PC-3 (cell line): ENCODE results near the gene CD80. TPM values are rescaled to one million over a fixed set of nuclear protein-coding genes. Genes with fewer than 3 reads are reported as not detected.

Experiments used
- ATAC-seq: fragments of 200-7000 bp; cut with Tn5 transposase; 2 replicates; pipeline ENCODE4 v1.9.1; 2020; ENCODE audit warnings: mild to moderate bottlenecking, moderate library complexity
- BruUV-seq: library from RNA; stranded (reverse); fragments of 400-500 nt; replicated peaks from 2 replicates; lab custom pipeline; 2021; lab: Mats Ljungman, UMichigan
- CTCF ChIA-PET: fragments of 300-600 bp; sonication (Branson Sonifier 250); formaldehyde crosslinking; loops from one replicate; lab custom pipeline; 2022; ENCODE audit warnings: antibody characterized with exemption; lab: Charles Lee
- POLR2A ChIA-PET: fragments of 300-600 bp; sonication (Branson Sonifier 250); formaldehyde crosslinking; loops from one replicate; lab custom pipeline; 2022; ENCODE audit warnings: antibody characterized with exemption; ENCODE audit not compliant: unreplicated experiment; lab: Charles Lee
- DNase-seq: peaks from one replicate; pipeline ENCODE4 v3.0.0-alpha.2; 2015
- H2AFZ ChIP-seq: fragments of 300-600 bp; sonication (generic); 2 replicates; pipeline ENCODE4 v1.6.0; 2016; ENCODE audit warnings: antibody characterized with exemption, low read length
- H3F3A ChIP-seq: fragments of 300-600 bp; sonication (generic); one replicate; pipeline ENCODE4 v1.6.0; 2017; ENCODE audit warnings: antibody characterized with exemption, low read length, control low read depth, mild to moderate bottlenecking; ENCODE audit not compliant: unreplicated experiment
- H3K27ac ChIP-seq: fragments of 300-600 bp; sonication (generic); 2 replicates; pipeline ENCODE4 v1.5.1; 2016; ENCODE audit warnings: mild to moderate bottlenecking, low read length
- H3K27me3 ChIP-seq: fragments of 300-600 bp; sonication (generic); 2 replicates; pipeline ENCODE4 v1.6.1; 2016; ENCODE audit warnings: low read length, mixed read lengths
- H3K36me3 ChIP-seq: fragments of 300-600 bp; sonication (generic); 2 replicates; pipeline ENCODE4 v1.6.1; 2016; ENCODE audit warnings: low read depth, mixed run types, low read length, mixed read lengths
- H3K4me1 ChIP-seq: fragments of 300-600 bp; sonication (generic); 2 replicates; pipeline ENCODE4 v1.5.1; 2016; ENCODE audit warnings: low read length; ENCODE audit not compliant: insufficient read depth
- H3K4me2 ChIP-seq: fragments of 300-600 bp; sonication (generic); 2 replicates; pipeline ENCODE4 v1.6.0; 2016; ENCODE audit warnings: low read length
- H3K4me3 ChIP-seq: fragments of 300-600 bp; sonication (generic); 2 replicates; pipeline ENCODE4 v1.5.1; 2016; ENCODE audit warnings: mild to moderate bottlenecking, low read length, mixed read lengths
- H3K79me2 ChIP-seq: fragments of 300-600 bp; sonication (generic); 2 replicates; pipeline ENCODE4 v1.6.1; 2017; ENCODE audit warnings: low read length, mixed read lengths
- H3K9ac ChIP-seq: fragments of 300-600 bp; sonication (generic); 2 replicates; pipeline ENCODE4 v1.6.0; 2016; ENCODE audit warnings: mild to moderate bottlenecking, low read length
- H3K9me2 ChIP-seq: fragments of 300-600 bp; sonication (generic); replicated peaks from 2 replicates; pipeline ENCODE4 v1.6.1; 2016; ENCODE audit warnings: mixed run types, low read length, mixed read lengths
- H3K9me3 ChIP-seq: fragments of 300-600 bp; sonication (generic); 2 replicates; pipeline ENCODE4 v1.6.1; 2016; ENCODE audit warnings: low read length, mixed read lengths
- H4K20me1 ChIP-seq: fragments of 300-600 bp; sonication (generic); 2 replicates; pipeline ENCODE4 v1.6.1; 2016; ENCODE audit warnings: low read length, mixed read lengths
- EZH2 ChIP-seq: fragments of 300-600 bp; sonication (generic); IDR thresholded peaks from one replicate; pipeline ENCODE4 v1.6.1; 2017; ENCODE audit warnings: antibody characterized with exemption, mild to moderate bottlenecking, low read length; ENCODE audit not compliant: unreplicated experiment
- EZH2phosphoT487 ChIP-seq: fragments of 300-600 bp; sonication (generic); IDR thresholded peaks from 2 replicates; pipeline ENCODE4 v1.6.1; 2018; ENCODE audit warnings: mild to moderate bottlenecking, antibody characterized with exemption, low read length, borderline replicate concordance
- intact Hi-C: fragments of 100-400 bp; cut with micrococcal nuclease; formaldehyde crosslinking; loops from 2 replicates; pipeline ENCODE4 v1.9.0; 2023
- total RNA-seq: library from RNA; depleted of rRNA; stranded (reverse); fragments of >200 nt; gene quantifications from 2 replicates; pipeline ENCODE4 v1.2.3, GENCODE V29; 2014
- TF ChIP-seq, protein P1 (sequence below): fragments of 300-600 bp; sonication (generic); conservative IDR thresholded peaks from 2 replicates; pipeline ENCODE4 v1.5.1; 2017; ENCODE audit warnings: antibody characterized with exemption, low read depth, mild to moderate bottlenecking, low read length

Gene CD80
- total RNA-seq, 1 experiment from 2014 or later = not detected

DNA sequence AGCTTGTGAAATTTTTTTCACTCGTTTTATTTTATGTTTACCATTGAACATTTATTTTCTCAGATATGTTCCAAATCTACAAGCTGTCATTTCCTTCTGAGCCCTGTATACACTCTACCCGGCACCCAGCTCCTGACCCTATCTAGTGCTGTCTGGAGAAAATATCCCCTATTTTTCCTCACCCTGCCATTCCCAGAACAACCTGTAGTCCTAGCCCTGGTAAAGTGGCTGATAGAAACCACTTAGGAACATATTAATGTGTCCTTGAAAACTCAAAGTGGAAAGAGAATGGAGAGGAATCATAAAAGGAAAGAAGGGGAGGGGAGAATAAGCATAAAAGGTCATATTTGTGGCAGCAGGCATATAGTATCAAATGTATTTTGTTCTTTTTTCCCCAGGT, 69.3 kb downstream of the CD80 start:
- Histone ChIP-seq H4K20me1 (no peaks in the 10 kb centered on the region), H3F3A (no peaks in the 10 kb centered on the region), H2AFZ (no peak overlapping the region), H3K79me2 (no peaks in the 10 kb centered on the region), H3K9ac (no peak overlapping the region), H3K36me3 (peaks cover 27% of the 10 kb centered on the region), H3K9me2 (no peaks in the 10 kb centered on the region), H3K27ac (no peak overlapping the region), H3K4me1 (no peaks in the 10 kb centered on the region), H3K4me3 (no peak overlapping the region), H3K9me3 (no peaks in the 10 kb centered on the region), H3K27me3 (no peaks in the 10 kb centered on the region), H3K4me2 (no peak overlapping the region)
- POLR2A ChIA-PET = no interaction called here
- DNase-seq = no peak
- no TSS peak for BruUV-seq
- TF ChIP-seq EZH2 (no peak), EZH2phosphoT487 (no peak)
- TF ChIP-seq, protein P1, sequence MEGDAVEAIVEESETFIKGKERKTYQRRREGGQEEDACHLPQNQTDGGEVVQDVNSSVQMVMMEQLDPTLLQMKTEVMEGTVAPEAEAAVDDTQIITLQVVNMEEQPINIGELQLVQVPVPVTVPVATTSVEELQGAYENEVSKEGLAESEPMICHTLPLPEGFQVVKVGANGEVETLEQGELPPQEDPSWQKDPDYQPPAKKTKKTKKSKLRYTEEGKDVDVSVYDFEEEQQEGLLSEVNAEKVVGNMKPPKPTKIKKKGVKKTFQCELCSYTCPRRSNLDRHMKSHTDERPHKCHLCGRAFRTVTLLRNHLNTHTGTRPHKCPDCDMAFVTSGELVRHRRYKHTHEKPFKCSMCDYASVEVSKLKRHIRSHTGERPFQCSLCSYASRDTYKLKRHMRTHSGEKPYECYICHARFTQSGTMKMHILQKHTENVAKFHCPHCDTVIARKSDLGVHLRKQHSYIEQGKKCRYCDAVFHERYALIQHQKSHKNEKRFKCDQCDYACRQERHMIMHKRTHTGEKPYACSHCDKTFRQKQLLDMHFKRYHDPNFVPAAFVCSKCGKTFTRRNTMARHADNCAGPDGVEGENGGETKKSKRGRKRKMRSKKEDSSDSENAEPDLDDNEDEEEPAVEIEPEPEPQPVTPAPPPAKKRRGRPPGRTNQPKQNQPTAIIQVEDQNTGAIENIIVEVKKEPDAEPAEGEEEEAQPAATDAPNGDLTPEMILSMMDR = peak; percentile 26
- ATAC-seq = peak; percentile 68
- intact Hi-C loops = no loop called here
- CTCF ChIA-PET = interaction anchor here (0.7 kb wide), 1 partner anchor 92 kb away, joined by 3 read pairs; no protein-coding TSS in a partner anchor

DNA sequence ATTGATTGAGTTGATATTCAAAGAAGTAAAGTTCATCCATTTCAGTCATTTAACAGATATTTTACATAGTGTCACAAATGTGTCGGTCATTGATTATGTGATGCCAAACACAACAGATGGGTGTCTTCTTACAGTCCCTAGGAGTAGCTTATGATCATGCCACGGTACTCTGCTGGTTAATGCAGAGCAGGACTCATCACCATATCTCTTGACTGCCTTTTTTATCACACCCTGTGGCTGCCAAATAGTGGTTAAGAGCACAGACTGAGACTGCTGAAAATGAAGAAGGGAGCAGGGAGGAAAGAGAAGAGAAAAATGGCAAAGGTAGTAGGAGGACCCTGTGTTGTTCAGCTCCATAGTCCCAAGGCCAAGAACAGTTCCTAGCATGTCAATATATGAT, 73.9 kb downstream of the CD80 start:
- intact Hi-C loops = no loop called here
- Histone ChIP-seq H2AFZ (no peak overlapping the region), H4K20me1 (no peaks in the 10 kb centered on the region), H3K9me3 (no peaks in the 10 kb centered on the region), H3K4me3 (no peak overlapping the region), H3K4me1 (no peaks in the 10 kb centered on the region), H3K27me3 (no peaks in the 10 kb centered on the region), H3K9me2 (no peaks in the 10 kb centered on the region), H3K9ac (no peak overlapping the region), H3K36me3 (peaks cover 24% of the 10 kb centered on the region), H3F3A (no peaks in the 10 kb centered on the region), H3K79me2 (no peaks in the 10 kb centered on the region), H3K27ac (no peak overlapping the region), H3K4me2 (no peak overlapping the region)
- TF ChIP-seq EZH2phosphoT487 = no peak
- TF ChIP-seq, protein P1 = no peak
- TF ChIP-seq EZH2 = no peak
- POLR2A ChIA-PET = no interaction called here
- BruUV-seq = no TSS peak
- ATAC-seq (no peak), DNase-seq (no peak)
- CTCF ChIA-PET = no interaction called here

DNA sequence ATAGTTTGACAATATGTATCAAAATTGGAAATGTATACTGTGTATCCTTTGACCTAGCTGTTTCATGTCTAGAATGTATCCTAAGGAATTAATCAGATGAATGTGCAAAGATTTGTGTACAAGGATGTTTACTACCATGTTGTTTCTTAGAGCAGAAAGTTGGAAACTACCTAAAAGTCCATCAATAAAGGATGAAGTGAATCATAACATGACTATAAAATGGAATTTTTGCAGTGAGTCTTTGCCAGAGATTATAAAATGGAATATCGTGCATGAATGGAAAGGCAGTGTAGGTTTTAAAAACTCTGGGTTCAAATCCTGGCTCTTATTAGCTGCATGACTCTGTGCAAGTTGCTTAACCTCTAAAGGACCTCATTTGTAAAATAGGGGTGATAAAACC, 76.3 kb downstream of the CD80 start:
- no peak for ATAC-seq
- Histone ChIP-seq H3K4me2 (no peak overlapping the region), H3F3A (no peaks in the 10 kb centered on the region), H3K9me2 (no peaks in the 10 kb centered on the region), H2AFZ (no peak overlapping the region), H3K4me3 (no peak overlapping the region), H3K36me3 (peaks cover 24% of the 10 kb centered on the region), H4K20me1 (no peaks in the 10 kb centered on the region), H3K9me3 (no peaks in the 10 kb centered on the region), H3K79me2 (no peaks in the 10 kb centered on the region), H3K27ac (no peak overlapping the region), H3K4me1 (no peaks in the 10 kb centered on the region), H3K9ac (no peak overlapping the region), H3K27me3 (no peaks in the 10 kb centered on the region)
- BruUV-seq = no TSS peak
- ChIA-PET CTCF (interaction anchor here (0.6 kb wide), 1 partner anchor 196 kb away, joined by 5 read pairs; no protein-coding TSS in a partner anchor), POLR2A (no interaction called here)
- TF ChIP-seq EZH2phosphoT487 (no peak), EZH2 (no peak)
- TF ChIP-seq, protein P1 = no peak
- intact Hi-C loops = no loop called here
- DNase-seq = no peak
